WTC11 (cell line): ENCODE data around the gene SLC30A1. TPM values are rescaled to one million over a fixed set of nuclear protein-coding genes. Genes with fewer than 3 reads are reported as not detected.

Experiments used
- ATAC-seq: fragments of 200-7000 bp; cut with Tn5 transposase; 2 replicates; pipeline ENCODE4 v1.10.0; 2021; ENCODE audit warnings: mild to moderate bottlenecking, moderate library complexity
- Bru-seq: library from RNA; stranded (reverse); fragments of 400-500 nt; gene quantifications from one replicate; lab custom pipeline; 2021; lab: Mats Ljungman, UMichigan
- CTCF ChIA-PET: fragments of 300-600 bp; sonication (Branson Sonifier 250); formaldehyde crosslinking; loops from one replicate; lab custom pipeline; 2021; ENCODE audit warnings: antibody characterized with exemption; lab: Charles Lee
- POLR2A ChIA-PET: fragments of 350-600 bp; sonication (Branson Sonifier 250); formaldehyde crosslinking; loops from one replicate; lab custom pipeline; 2021; ENCODE audit warnings: antibody characterized with exemption; lab: Charles Lee
- DNase-seq: peaks from one replicate; pipeline ENCODE4 v3.0.0; 2021; ENCODE audit warnings: low spot score
- H3K27ac Mint-ChIP-seq: 2 replicates; pipeline ENCODE4 v1.8.0; 2021; ENCODE audit warnings: mixed read lengths
- H3K27me3 Mint-ChIP-seq: 2 replicates; pipeline ENCODE4 v1.8.0; 2021; ENCODE audit warnings: low read depth, mild to moderate bottlenecking, moderate library complexity, mixed read lengths
- H3K36me3 Mint-ChIP-seq: 2 replicates; pipeline ENCODE4 v1.8.0; 2021; ENCODE audit warnings: mixed read lengths
- H3K4me1 Mint-ChIP-seq: 2 replicates; pipeline ENCODE4 v1.8.0; 2022; ENCODE audit warnings: mixed read lengths
- H3K4me3 Mint-ChIP-seq: 2 replicates; pipeline ENCODE4 v1.8.0; 2021; ENCODE audit warnings: mild to moderate bottlenecking, moderate library complexity, mixed read lengths
- H3K9me3 Mint-ChIP-seq: 2 replicates; pipeline ENCODE4 v1.8.0; 2021; ENCODE audit warnings: mixed read lengths
- ATF3 ChIP-seq: sonication (generic); formaldehyde crosslinking; conservative IDR thresholded peaks from 2 replicates; pipeline ENCODE4 v1.8.1; 2022; ENCODE audit warnings: mild to moderate bottlenecking, missing genetic modification reagents
- CDX4 ChIP-seq: fragments of 250-450 bp; sonication (Bioruptor Pico); IDR thresholded peaks from 2 replicates; pipeline ENCODE4 v1.9.0; 2021; ENCODE audit warnings: moderate library complexity, mild to moderate bottlenecking, inconsistent platforms, borderline replicate concordance
- CREB1 ChIP-seq: sonication (generic); formaldehyde crosslinking; IDR thresholded peaks from 2 replicates; pipeline ENCODE4 v1.8.0; 2023; ENCODE audit warnings: mild to moderate bottlenecking, missing genetic modification reagents
- E2F5 ChIP-seq: sonication (generic); formaldehyde crosslinking; IDR thresholded peaks from 2 replicates; pipeline ENCODE4 v1.8.1; 2022; ENCODE audit warnings: mild to moderate bottlenecking, moderate library complexity, missing genetic modification reagents
- ELF4 ChIP-seq: sonication (generic); formaldehyde crosslinking; IDR thresholded peaks from 2 replicates; pipeline ENCODE4 v1.8.1; 2022; ENCODE audit warnings: low read depth, mild to moderate bottlenecking, moderate library complexity, missing genetic modification reagents
- EMX1 ChIP-seq: fragments of 250-450 bp; sonication (Bioruptor Pico); IDR thresholded peaks from 2 replicates; pipeline ENCODE4 v1.8.0; 2021; ENCODE audit warnings: mild to moderate bottlenecking
- FOXP1 ChIP-seq: sonication (generic); formaldehyde crosslinking; IDR thresholded peaks from 2 replicates; pipeline ENCODE4 v1.8.0; 2022; ENCODE audit warnings: missing genetic modification reagents, mild to moderate bottlenecking, moderate library complexity, borderline replicate concordance
- GRHL2 ChIP-seq: fragments of 250-450 bp; sonication (Bioruptor Pico); IDR thresholded peaks from 2 replicates; pipeline ENCODE4 v1.8.0; 2022; ENCODE audit warnings: mild to moderate bottlenecking, moderate library complexity; ENCODE audit not compliant: insufficient replicate concordance, severe bottlenecking
- HMGA2 ChIP-seq: fragments of 250-450 bp; sonication (Bioruptor Pico); IDR thresholded peaks from 2 replicates; pipeline ENCODE4 v1.4.0; 2021; ENCODE audit warnings: mild to moderate bottlenecking, moderate library complexity
- MAX ChIP-seq: sonication (generic); formaldehyde crosslinking; IDR thresholded peaks from 2 replicates; pipeline ENCODE4 v1.8.0; 2022; ENCODE audit warnings: mild to moderate bottlenecking, missing genetic modification reagents
- NFATC4 ChIP-seq: fragments of 250-450 bp; sonication (Bioruptor Pico); IDR thresholded peaks from 2 replicates; pipeline ENCODE4 v1.9.0; 2021; ENCODE audit warnings: mild to moderate bottlenecking
- NFYB ChIP-seq: sonication (generic); formaldehyde crosslinking; conservative IDR thresholded peaks from 2 replicates; pipeline ENCODE4 v1.8.0; 2022; ENCODE audit warnings: low read depth, missing genetic modification reagents
- NR1H2 ChIP-seq: sonication (generic); formaldehyde crosslinking; IDR thresholded peaks from 2 replicates; pipeline ENCODE4 v1.9.0; 2021; ENCODE audit warnings: mild to moderate bottlenecking, moderate library complexity, missing genetic modification reagents
- TCF7 ChIP-seq: sonication (generic); formaldehyde crosslinking; IDR thresholded peaks from 2 replicates; pipeline ENCODE4 v1.8.0; 2022; ENCODE audit warnings: mild to moderate bottlenecking, low read depth, missing genetic modification reagents, moderate library complexity
- ZBTB21 ChIP-seq: sonication (generic); formaldehyde crosslinking; IDR thresholded peaks from 2 replicates; pipeline ENCODE4 v1.8.1; 2023; ENCODE audit warnings: mild to moderate bottlenecking, missing genetic modification reagents, borderline replicate concordance
- ZNF263 ChIP-seq: sonication (generic); formaldehyde crosslinking; IDR thresholded peaks from 2 replicates; pipeline ENCODE4 v1.8.1; 2022; ENCODE audit warnings: low read depth, mild to moderate bottlenecking, moderate library complexity, missing genetic modification reagents
- ZNF671 ChIP-seq: fragments of 250-450 bp; sonication (Bioruptor Pico); IDR thresholded peaks from 2 replicates; pipeline ENCODE4 v1.8.0; 2021; ENCODE audit warnings: mild to moderate bottlenecking
- long read RNA-seq, 3 experiments: library from RNA in 1 of 3; library from capped mRNA in 1 of 3; library from polyadenylated mRNA in 1 of 3; unstranded in 2 of 3; stranded (forward) in 1 of 3; transcript quantifications; one replicate each; pipeline ENCODE4 v2.0.0, GENCODE V29; 2021
- total RNA-seq: library from RNA; stranded (reverse); gene quantifications from 3 replicates; pipeline ENCODE4 v1.2.3, GENCODE V29; 2021
- TF ChIP-seq, protein P1 (sequence below): fragments of 250-450 bp; sonication (Bioruptor Pico); IDR thresholded peaks from 2 replicates; pipeline ENCODE4 v1.9.0; 2021; ENCODE audit warnings: mild to moderate bottlenecking, borderline replicate concordance
- TF ChIP-seq, protein P2 (sequence below): sonication (generic); formaldehyde crosslinking; IDR thresholded peaks from 2 replicates; pipeline ENCODE4 v1.8.1; 2022; ENCODE audit warnings: mild to moderate bottlenecking, missing genetic modification reagents, moderate library complexity, borderline replicate concordance
- TF ChIP-seq, protein P3 (sequence below): sonication (generic); formaldehyde crosslinking; IDR thresholded peaks from 2 replicates; pipeline ENCODE4 v1.8.0; 2022; ENCODE audit warnings: mild to moderate bottlenecking, missing genetic modification reagents
- TF ChIP-seq, protein P4 (sequence below): sonication (generic); formaldehyde crosslinking; IDR thresholded peaks from 2 replicates; pipeline ENCODE4 v1.8.0; 2023; ENCODE audit warnings: missing genetic modification reagents

Gene SLC30A1
- 20.0 to 26.9 TPM (median 25.3 TPM) in 3 replicates for total RNA-seq
- Bru-seq, nascent RNA: percentile 98 among the genes with signal in this experiment
- long read RNA-seq, experiment 1, full-length matches to known transcripts: 79 of 105 reads
- long read RNA-seq, experiment 1, partial matches to known transcripts: 0 of 105 reads
- long read RNA-seq, experiment 1, other reads (novel, unspliced or antisense): 26 of 105 reads
- long read RNA-seq, experiment 2, full-length matches to known transcripts: 16 of 41 reads
- long read RNA-seq, experiment 2, partial matches to known transcripts: 0 of 41 reads
- long read RNA-seq, experiment 2, other reads (novel, unspliced or antisense): 25 of 41 reads
- long read RNA-seq, experiment 3: 0 reads

- Mint-ChIP-seq H3K27ac (peak within 1 kb of the TSS; percentile 84), H3K9me3 (no peaks in the 10 kb centered on the region), H3K4me3 (peak within 1 kb of the TSS; percentile 92), H3K36me3 (peaks cover 18% of the 10 kb centered on the region), H3K27me3 (no peaks in the 10 kb centered on the region), H3K4me1 (peaks cover 45% of the 10 kb centered on the region)
- peak; percentile 99 for DNase-seq
- ChIA-PET POLR2A (interaction anchor here (0.6 to 1.8 kb wide), 13 partner anchors 10 to 456 kb away, joined by 3 to 12 read pairs (median 4); partner anchors contain the start of genes DTL, INTS7 and NEK2), CTCF (interaction anchor here (1.0 to 2.0 kb wide), 11 partner anchors 37 to 457 kb away, joined by 3 to 11 read pairs (median 6); partner anchors contain the start of genes DTL, INTS7 and NEK2)
- peak; percentile 88 for ATAC-seq
- TF ChIP-seq MAX: peak; percentile 53; the same call in 1 of the 2 replicates
- TF ChIP-seq TCF7 (CRISPR knock-in tag): peak; percentile 24; the same call in 1 of the 2 replicates
- TF ChIP-seq, protein P1, sequence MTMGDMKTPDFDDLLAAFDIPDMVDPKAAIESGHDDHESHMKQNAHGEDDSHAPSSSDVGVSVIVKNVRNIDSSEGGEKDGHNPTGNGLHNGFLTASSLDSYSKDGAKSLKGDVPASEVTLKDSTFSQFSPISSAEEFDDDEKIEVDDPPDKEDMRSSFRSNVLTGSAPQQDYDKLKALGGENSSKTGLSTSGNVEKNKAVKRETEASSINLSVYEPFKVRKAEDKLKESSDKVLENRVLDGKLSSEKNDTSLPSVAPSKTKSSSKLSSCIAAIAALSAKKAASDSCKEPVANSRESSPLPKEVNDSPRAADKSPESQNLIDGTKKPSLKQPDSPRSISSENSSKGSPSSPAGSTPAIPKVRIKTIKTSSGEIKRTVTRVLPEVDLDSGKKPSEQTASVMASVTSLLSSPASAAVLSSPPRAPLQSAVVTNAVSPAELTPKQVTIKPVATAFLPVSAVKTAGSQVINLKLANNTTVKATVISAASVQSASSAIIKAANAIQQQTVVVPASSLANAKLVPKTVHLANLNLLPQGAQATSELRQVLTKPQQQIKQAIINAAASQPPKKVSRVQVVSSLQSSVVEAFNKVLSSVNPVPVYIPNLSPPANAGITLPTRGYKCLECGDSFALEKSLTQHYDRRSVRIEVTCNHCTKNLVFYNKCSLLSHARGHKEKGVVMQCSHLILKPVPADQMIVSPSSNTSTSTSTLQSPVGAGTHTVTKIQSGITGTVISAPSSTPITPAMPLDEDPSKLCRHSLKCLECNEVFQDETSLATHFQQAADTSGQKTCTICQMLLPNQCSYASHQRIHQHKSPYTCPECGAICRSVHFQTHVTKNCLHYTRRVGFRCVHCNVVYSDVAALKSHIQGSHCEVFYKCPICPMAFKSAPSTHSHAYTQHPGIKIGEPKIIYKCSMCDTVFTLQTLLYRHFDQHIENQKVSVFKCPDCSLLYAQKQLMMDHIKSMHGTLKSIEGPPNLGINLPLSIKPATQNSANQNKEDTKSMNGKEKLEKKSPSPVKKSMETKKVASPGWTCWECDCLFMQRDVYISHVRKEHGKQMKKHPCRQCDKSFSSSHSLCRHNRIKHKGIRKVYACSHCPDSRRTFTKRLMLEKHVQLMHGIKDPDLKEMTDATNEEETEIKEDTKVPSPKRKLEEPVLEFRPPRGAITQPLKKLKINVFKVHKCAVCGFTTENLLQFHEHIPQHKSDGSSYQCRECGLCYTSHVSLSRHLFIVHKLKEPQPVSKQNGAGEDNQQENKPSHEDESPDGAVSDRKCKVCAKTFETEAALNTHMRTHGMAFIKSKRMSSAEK (CRISPR knock-in tag): no peak
- TF ChIP-seq, protein P2, sequence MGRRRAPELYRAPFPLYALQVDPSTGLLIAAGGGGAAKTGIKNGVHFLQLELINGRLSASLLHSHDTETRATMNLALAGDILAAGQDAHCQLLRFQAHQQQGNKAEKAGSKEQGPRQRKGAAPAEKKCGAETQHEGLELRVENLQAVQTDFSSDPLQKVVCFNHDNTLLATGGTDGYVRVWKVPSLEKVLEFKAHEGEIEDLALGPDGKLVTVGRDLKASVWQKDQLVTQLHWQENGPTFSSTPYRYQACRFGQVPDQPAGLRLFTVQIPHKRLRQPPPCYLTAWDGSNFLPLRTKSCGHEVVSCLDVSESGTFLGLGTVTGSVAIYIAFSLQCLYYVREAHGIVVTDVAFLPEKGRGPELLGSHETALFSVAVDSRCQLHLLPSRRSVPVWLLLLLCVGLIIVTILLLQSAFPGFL (CRISPR knock-in tag): no peak
- no peak for TF ChIP-seq ZNF263 (CRISPR knock-in tag)
- TF ChIP-seq ZBTB21 (CRISPR knock-in tag): no peak
- TF ChIP-seq ZNF671 (CRISPR knock-in tag): no peak
- no peak for TF ChIP-seq GRHL2 (CRISPR knock-in tag)
- TF ChIP-seq, protein P3, sequence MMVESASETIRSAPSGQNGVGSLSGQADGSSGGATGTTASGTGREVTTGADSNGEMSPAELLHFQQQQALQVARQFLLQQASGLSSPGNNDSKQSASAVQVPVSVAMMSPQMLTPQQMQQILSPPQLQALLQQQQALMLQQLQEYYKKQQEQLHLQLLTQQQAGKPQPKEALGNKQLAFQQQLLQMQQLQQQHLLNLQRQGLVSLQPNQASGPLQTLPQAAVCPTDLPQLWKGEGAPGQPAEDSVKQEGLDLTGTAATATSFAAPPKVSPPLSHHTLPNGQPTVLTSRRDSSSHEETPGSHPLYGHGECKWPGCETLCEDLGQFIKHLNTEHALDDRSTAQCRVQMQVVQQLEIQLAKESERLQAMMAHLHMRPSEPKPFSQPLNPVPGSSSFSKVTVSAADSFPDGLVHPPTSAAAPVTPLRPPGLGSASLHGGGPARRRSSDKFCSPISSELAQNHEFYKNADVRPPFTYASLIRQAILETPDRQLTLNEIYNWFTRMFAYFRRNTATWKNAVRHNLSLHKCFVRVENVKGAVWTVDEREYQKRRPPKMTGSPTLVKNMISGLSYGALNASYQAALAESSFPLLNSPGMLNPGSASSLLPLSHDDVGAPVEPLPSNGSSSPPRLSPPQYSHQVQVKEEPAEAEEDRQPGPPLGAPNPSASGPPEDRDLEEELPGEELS (CRISPR knock-in tag): no peak
- TF ChIP-seq NFATC4 (CRISPR knock-in tag): no peak
- TF ChIP-seq CREB1 (CRISPR knock-in tag): no peak
- TF ChIP-seq CDX4: no peak
- TF ChIP-seq E2F5 (CRISPR knock-in tag): no peak
- no peak for TF ChIP-seq HMGA2
- TF ChIP-seq NFYB (CRISPR knock-in tag): peak; percentile 81
- TF ChIP-seq ELF4 (CRISPR knock-in tag): no peak
- TF ChIP-seq FOXP1: peak; percentile 58
- TF ChIP-seq EMX1 (CRISPR knock-in tag): no peak
- TF ChIP-seq NR1H2: no peak
- TF ChIP-seq ATF3 (CRISPR knock-in tag): no peak
- TF ChIP-seq, protein P4, sequence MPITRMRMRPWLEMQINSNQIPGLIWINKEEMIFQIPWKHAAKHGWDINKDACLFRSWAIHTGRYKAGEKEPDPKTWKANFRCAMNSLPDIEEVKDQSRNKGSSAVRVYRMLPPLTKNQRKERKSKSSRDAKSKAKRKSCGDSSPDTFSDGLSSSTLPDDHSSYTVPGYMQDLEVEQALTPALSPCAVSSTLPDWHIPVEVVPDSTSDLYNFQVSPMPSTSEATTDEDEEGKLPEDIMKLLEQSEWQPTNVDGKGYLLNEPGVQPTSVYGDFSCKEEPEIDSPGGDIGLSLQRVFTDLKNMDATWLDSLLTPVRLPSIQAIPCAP (CRISPR knock-in tag): no peak
Observed at GRCh38 chr1:211578640-211579439, at the start of gene SLC30A1. TSS of gene SLC30A1 (minus strand) at chr1:211579161. CDS start at chr1:211578612, 549 bp downstream.
